ENCODE results near the gene RHBDF1. TPM values are rescaled to one million over a fixed set of nuclear protein-coding genes. Genes with fewer than 3 reads are reported as not detected.

Gene RHBDF1
- total and polyA plus RNA-seq, 2 of the 13 experiments (the other 11 are each of a cell fraction or from before 2014, with no cell fraction given) = 5.4 to 26.9 TPM

GRCh38 chr16:77807-78443 is 5.5 kb upstream of the RHBDF1 start, which contains the start of gene MPG (continued):
- TF ChIP-seq ZNF564 (CRISPR knock-in tag; IDR thresholded peaks at IDR 0.05) = peak; percentile 43; the same call in 1 of the 2 replicates
- no peak for TF ChIP-seq MTA3 (CRISPR knock-in tag; IDR thresholded peaks at IDR 0.05)
- TF ChIP-seq ZNF24 (IDR thresholded peaks at IDR 0.05) = no peak
- no peak for TF ChIP-seq LBX2 (CRISPR knock-in tag; IDR thresholded peaks at IDR 0.05; ENCODE audit: borderline replicate concordance)
- no peak for TF ChIP-seq ZNF205 (CRISPR knock-in tag; IDR thresholded peaks at IDR 0.05)
- no peak for TF ChIP-seq TEF (CRISPR knock-in tag; IDR thresholded peaks at IDR 0.05)
- TF ChIP-seq AGO1 (IDR thresholded peaks at IDR 0.05; ENCODE audit: low read depth, low read length, poor library complexity, severe bottlenecking) = no peak
- no peak for TF ChIP-seq MTA1 (CRISPR knock-in tag; IDR thresholded peaks at IDR 0.05; ENCODE audit: borderline replicate concordance)
- no peak for TF ChIP-seq DDIT3 (CRISPR knock-in tag; IDR thresholded peaks at IDR 0.05)
- TF ChIP-seq CBFB (CRISPR knock-in tag; IDR thresholded peaks at IDR 0.05) = no peak; the same call in 1 of the 2 replicates
- TF ChIP-seq DRAP1 (CRISPR knock-in tag; IDR thresholded peaks at IDR 0.05) = peak; percentile 49; the same call in 1 of the 2 replicates
- TF ChIP-seq HMGXB3 (CRISPR knock-in tag; IDR thresholded peaks at IDR 0.05; ENCODE audit: borderline replicate concordance) = no peak
- TF ChIP-seq ZNF3 (CRISPR knock-in tag; IDR thresholded peaks at IDR 0.05) = no peak
- peak; percentile 49 for TF ChIP-seq IKZF5 (CRISPR knock-in tag; IDR thresholded peaks at IDR 0.05)
- TF ChIP-seq NFKB2 (CRISPR knock-in tag; IDR thresholded peaks at IDR 0.05; ENCODE audit: borderline replicate concordance) = no peak
- TF ChIP-seq SNAPC5 (CRISPR knock-in tag; IDR thresholded peaks at IDR 0.05; ENCODE audit: borderline replicate concordance) = no peak
- TF ChIP-seq MXD3 (CRISPR knock-in tag; IDR thresholded peaks at IDR 0.05) = no peak; the same call in 1 of the 2 replicates
- TF ChIP-seq SNAI1 (CRISPR knock-in tag; IDR thresholded peaks at IDR 0.05; ENCODE audit: borderline replicate concordance) = 0 out of 2 replicates have a peak, but pooled peaks have one; percentile 45
- TF ChIP-seq ZNF563 (CRISPR knock-in tag; IDR thresholded peaks at IDR 0.05) = peak; percentile 55
- no peak for TF ChIP-seq HCFC1 (IDR thresholded peaks at IDR 0.05; ENCODE audit: low read depth, low read length)
- no peak for TF ChIP-seq TRIM24 (CRISPR knock-in tag; IDR thresholded peaks at IDR 0.05)
- no peak for TF ChIP-seq ZNF737 (CRISPR knock-in tag; IDR thresholded peaks at IDR 0.05; ENCODE audit: borderline replicate concordance)
- TF ChIP-seq THAP11 (CRISPR knock-in tag; IDR thresholded peaks at IDR 0.05) = peak; percentile 63; the same call in 1 of the 2 replicates

Measured in HepG2 (cell line).